Right kidney (tissue), 1 donor: ENCODE data around the gene TMEM266.

Experiments
- DNase-seq: peaks from one replicate; pipeline ENCODE4 v3.0.0-alpha.2; 2016

Gene TMEM266

DNA sequence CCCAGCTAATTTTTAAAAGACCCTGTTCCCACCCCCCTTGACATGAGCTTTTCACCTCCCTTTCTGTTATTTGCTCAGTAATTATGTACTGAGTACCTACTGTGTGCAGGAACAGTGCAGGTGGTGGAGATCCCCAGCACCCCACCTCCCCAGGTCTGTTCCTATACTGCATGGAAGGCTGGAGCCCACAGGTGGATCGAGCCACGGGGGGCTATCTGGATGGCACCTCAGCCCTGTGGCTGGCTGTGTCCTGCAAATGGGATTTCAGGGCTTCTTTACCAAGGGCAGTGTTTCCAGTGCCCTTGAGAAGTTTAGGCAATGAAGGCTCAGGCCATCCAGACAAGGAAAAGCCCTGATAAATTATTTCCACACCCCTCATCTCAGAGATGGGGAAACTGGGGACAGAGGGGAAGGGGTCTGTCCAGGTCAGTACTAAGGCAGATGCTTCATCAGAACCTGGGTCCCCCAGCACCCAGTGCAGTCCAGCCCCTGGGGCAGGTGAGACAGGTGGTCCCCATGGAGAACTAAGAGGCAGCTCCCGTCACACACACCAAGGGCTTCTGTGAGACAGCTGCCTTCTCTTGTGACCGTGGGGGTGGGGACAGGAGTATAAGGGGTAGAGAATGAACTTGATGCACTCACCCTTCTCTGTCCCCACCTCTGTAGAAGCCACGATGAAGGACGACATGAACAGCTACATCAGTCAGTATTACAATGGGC is 141.9 kb downstream of the TMEM266 start:
- no peak for DNase-seq

DNA sequence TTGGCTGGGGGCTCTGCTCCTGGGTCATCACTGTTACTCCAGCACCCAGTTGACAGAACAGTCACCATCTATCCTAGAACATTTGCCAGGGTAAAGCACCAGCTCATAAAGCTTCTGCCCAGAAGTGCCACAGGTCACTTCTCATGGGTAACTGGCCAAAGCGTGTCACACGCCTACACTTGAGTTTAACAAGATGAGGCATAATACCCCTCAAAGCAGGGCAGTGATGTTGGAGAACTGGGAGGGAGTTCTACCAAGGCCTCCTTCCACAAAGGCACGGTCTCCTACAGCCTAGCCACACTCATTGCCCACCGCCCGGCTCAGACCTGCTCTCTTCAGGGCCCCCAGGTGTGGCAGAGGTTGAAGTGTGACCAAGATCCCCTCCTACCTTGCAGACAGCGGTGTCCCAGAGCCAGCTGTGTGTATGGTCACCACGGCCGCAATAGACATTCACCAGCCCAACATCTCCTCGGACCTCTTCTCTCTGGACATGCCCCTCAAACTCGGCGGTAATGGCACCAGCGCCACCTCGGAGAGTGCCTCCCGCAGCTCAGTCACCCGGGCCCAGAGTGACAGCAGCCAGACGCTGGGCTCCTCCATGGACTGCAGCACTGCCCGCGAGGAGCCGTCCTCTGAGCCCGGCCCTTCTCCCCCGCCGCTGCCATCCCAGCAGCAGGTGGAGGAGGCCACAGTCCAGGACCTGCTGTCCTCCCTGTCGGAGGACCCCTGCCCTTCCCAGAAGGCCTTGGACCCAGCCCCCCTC is 143.7 kb downstream of the TMEM266 start:
- DNase-seq: no peak

DNA sequence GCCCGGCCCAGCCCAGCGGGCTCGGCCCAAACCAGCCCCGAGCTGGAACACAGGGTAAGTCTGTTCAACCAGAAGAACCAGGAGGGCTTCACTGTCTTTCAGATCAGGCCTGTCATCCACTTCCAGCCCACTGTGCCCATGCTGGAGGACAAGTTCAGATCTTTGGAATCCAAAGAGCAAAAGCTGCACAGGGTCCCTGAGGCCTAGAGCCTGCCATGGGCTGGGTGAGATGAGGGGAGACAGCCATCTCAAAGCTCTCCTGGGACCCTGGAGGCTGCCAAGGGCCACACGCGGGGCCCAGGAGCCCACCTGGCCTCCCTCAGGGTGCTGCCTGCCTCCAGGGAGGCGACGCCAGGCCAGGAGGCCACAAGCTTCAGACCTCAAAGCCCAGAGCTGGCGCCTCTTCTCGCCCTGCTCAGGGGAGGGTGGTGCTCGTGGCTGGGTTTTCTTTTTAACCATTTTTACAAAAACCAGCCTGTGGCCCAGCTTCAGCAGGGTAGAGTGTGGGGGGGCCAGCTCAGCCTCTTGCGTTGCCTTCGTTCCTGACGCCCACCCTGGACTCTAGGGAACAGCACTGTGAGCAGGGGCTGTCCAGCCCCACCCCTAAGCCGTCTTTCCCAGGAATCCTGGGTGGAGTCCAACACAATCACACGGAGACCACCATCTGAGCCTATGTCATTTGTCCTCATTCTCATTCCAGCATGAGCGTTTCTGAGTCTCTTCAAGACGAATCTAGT is 144.5 kb downstream of the TMEM266 start:
- DNase-seq: no peak

DNA sequence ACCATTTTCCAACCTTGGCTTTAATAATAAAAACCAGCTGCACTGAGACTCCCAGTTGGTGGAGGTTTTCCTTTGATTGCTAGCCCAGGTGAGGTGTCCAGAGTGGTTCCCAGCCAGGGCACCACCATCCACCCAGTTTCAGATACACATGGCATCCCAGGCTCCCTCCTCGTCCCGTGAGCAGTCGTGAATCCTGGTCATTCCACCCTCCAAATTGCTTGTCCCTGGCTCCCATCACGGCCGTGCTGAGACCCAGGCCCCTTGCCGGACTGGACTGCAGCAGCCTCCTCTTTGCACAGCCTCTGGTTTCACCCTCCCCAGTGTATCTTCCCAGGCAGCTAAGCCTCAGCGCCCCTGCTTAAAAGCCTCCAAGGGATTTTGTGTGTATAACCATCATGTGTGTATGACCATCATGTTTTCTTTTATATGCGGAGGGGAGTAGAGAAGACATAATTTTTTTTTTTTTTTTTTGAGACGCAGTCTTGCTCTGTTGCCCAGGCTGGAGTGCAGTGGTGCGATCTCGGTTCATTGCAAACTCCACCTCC is 145.2 kb downstream of the TMEM266 start:
- DNase-seq: no peak

DNA sequence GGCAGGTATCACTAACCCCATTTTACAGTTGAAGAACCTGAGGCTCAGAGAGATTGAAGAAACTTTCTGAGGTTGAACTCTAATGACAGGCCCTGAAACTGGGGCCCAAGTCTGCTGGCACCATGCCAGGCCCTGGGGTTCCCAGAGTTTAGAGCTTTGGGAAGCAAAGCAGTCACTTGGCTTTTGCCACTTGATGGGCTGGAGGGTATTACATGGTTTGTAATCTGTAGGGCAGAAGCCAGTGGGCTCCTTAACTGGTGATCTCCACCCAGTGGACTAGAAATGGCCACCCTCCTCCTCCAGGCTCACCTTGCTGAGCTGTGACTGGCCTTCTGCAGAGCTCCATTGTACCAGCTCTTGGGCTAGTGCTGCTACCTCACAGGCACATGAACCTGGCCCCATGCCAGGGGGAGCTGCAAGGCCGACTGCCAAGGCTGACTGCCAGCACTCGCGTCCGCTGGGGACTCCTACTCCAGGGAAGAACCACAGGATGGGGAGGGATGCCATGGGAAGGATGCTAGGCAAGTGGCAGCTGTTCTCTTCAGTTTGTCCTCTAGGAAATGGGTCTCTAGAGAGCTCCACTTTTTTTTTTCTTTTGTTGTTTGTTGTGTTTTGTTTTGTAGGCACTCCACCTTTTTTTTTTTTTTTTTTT is 146.7 kb downstream of the TMEM266 start:
- DNase-seq: no peak

DNA sequence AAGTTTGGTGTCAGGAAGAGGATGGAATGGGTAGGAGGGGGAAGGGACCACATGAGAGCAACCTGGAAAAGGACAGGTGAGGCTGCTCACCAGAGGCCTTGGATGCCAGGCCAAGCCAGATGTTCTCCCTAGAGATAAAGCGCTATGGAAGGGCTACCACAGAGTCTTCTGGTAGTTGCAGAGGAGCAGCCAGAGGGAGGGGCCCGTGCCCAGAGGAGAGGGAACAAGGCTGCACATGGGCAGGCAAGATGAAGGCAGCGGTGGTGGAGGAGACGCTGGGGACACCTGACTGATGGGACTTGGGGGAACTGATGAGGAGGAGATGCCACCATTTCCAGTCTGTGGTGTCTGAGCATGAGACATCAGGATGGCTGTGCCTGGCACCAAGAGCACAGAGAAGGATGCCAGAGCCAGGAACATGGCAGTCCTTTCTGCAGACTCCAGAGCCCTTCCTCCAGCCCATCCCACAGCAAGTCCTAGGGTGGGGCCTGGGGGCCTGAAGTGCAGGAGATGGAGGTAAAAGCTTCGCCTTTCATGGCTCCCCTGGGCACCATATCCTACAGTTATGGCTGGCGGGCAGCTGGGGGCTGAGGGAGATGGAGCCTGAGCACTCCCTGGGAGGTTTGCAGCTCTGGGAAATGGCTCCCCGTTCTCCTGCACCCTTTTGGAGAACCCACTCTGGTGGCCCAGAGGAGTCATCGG is 148.4 kb downstream of the TMEM266 start:
- DNase-seq: no peak

DNA sequence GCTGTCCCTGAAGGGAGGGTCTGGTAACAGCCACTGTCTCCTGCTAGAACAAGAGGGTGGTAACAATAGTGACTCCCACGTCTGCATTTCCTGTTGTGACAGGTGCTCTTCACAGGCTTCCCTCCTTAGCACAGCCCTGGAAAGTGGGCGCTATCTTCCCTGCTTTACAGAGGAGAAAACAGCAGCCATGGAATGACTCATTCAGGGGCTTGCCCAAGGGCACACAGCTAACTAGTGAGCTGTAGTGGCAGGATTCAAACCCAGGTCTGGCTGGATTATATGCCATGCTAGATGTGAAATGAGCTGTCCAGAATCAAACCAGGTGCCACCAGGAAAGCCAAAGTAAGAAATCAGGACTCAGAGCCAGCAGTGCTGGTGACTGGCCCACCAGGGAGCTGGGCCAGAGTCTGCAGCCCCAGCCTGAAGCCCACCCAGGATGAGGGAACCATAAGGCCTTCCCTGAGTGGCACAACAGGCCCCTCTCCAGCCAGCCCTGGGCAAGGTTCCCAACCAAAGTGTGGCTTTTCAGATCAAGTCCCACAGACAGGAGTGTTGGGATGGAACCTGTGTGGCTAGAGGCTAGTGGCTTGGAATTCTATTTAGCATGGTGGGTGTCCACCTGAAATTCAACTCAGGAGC is 149.1 kb downstream of the TMEM266 start:
- DNase-seq: no peak

DNA sequence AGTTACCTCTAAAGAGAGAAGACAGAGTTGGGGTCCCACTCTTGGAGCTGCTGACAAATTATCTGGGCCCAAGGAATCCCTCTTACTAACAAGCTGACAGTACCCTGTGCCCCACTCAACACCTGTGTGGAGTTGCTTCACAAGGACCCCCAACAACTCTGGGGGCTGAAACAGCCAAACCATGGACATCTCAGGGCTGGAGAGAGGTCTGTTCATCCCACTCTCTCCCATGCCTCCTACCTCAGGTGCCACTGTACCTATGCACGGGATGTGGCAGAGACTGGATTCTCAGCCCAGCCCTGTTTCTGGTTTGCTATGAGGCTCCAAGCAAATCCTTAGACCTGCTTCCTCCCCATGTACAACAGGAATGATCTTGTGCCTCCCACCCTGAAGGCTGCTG is 149.7 kb downstream of the TMEM266 start:
- DNase-seq: no peak

DNA sequence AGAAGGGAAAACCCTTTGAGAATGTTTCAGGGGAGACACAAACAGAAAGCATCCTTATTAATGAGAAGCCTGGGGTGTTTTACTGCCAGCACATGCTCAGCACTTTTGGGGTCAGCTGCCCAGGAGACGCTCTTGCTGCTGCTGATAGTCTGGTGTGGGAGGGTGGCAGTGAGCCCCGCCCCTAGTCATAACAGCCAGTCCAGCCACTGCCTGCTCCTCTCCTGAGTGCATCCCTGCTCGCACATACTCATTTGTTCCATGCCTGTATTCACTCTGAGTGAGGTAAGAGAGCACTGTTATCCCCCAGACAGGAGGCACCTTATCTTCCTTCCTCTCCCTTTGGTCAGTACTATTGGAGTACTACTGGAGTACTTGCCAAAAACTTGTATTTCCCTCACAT is 150.2 kb downstream of the TMEM266 start:
- no peak for DNase-seq

DNA sequence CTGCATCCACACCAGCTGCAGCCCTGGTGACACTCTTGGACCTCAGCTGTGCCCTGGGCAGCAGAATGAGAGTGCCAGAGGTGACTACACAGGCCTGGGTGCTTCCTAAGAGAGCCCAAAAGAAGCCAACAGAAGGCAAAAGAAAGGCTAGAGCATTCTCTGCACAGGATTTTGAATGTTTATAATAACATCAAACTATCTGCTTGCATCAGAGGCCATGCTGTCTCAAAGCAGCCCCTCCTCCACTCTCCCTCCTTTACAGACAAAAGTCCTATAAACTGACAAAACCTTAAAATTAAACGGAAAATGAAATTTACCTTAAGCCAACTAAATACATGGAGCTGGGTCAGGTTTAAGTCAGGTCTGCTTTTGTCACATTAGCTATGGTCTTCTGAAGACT is 155.8 kb downstream of the TMEM266 start:
- no peak for DNase-seq

DNA sequence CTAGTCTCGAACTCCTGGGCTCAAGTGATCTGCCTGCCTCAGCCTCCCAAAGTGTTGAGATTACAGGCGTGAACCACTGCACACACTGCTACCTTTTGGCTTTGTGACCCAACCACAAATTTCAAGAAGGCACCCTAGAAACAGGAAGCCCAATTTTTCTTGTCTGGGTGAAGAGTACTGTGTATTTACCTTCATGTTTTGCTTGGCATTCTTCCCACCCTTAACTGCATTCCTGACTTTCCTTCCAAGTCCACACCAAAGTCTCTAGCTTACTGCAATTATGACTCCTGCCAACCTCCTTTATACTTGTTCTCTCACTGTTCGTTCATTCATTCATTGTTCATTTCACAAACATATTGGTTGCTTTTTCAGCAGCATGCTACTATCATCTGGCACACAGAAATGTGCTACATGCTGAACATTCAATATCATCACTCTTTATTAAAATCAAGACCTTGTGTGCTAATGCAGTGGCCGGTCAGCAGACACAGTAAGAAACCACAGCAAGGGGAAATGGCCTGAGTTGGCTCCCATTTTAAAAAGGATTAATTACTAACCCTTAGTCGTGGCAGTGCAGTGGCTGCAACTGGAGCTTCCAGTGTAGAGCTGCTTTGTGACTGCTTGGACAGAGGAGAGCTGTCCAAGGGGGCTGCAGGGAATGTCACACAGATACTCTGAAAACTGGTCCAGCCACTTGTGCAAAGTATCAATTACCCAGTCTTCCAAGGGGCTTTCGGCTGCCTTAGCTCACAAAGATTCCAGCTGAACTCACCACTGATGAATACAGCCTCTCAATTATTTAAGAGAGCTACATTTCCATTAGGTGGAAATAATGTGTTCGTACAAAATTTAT is 157.5 kb downstream of the TMEM266 start:
- DNase-seq: no peak

DNA sequence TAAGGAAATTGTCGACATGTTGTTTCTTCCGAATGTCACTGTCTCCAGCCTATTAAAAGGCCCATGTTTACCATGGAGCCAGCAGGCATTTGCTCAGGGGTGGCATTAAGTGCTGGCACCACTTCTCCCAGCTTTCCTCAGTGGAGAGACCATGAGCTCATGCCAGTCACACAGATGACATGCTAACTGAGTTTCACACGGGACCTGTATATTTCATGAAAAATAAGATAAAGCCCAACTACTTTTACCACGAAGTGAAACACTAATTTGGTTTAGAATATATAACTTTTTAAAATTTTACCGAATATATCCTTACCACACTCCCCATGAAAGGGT is 158.1 kb downstream of the TMEM266 start:
- DNase-seq: no peak

DNA sequence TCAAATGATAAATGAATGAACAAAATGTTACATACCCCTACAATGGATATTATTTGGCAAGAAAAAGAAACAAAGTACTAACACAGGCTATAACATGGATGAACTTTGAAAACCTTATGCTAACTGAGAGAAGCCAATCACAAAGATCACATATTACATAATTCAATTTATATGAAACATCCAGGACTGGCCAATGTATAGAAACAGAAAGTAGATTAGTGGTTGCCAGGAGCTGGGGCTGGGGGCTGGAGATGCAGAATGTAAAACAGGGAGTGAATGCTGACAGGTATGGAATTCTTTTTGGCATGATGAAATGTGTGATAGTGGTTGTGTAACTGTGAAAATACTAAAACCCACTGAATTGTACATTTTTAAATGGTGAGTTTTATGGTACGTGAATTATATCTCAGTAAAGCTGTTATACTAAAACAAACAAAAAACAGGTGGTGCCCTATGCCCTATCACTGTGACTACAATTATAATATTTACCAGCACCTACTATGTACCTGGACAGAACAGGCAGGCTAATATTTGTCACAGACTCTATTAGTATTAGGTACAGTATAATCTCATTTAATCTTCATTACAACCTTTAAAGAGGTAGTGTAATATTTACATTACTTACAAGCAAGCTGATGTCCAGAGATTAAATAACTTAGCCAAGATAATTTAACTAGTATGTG is 161.4 kb downstream of the TMEM266 start:
- DNase-seq: no peak

DNA sequence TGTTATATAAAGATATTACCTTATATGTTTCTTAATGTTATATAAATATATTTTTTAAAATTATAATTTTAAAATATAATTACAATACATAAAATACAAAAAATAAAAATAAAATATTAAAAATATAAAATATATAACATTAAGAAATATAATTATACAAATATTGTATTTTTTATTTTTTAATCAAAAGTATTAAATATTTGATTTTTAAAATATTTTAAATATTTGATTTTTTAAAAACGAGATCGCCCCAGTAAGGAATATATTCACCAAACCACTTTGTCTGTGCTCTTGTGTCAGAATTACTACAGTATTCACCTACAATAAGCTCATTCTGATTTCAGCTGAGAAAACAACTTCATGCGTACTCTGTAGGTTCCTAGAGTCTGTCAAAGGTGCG is 162.4 kb downstream of the TMEM266 start:
- no peak for DNase-seq

DNA sequence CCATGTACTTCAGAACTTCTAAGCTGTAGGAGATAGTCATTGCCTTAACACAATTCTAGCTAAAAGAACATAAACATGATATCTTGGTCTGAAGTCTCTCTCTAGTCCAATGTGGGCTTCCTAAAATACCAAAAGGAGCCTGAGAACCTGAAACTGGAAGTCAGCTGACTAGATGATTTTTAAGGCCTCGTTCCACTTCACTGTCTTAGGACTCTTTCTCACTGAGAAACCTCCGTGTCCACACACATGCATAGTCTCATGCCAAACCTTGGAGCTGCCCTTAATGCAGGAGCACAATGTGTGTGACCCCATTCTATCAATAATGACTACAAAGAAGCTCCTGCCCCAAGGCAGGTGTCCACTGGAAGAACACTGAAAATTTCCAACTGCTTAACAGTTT is 163.7 kb downstream of the TMEM266 start:
- no peak for DNase-seq

DNA sequence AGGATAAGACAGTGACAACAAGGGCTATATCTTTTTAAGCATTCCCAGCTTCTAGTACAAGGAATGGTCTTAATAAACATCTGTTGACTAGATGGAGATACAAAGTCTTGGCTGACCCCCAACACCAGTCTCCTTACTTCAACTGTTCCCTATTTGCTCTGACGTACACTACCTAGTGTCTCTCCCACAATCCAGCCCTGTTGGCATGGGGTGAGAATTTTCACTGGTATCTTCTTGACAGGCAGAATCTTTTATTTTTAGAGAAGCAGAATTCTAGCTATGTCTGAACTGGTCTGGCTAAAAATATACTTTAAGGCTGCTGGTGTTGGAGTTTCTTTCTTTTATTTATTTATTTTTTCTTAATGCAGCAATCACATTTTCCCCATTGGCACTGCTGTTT is 169.5 kb downstream of the TMEM266 start:
- DNase-seq: no peak

DNA sequence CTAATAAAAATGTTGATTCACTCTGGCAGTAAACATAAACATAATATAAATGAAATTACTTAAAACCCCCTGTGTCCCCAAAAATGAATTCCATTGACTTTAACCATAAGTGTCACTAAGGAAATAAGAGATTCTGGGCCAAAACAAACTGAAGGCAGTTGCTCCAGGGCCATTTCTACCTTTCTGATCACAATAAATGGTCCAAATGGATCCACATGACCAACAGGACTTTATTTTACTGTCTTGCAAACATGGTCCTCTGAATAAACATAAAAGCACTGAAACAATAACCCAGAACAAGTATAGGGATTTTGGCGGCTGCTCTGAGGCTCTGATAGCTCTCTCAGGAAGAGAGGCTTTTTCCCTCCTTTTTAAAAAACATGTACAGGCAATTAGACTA is 174.1 kb downstream of the TMEM266 start:
- no peak for DNase-seq

DNA sequence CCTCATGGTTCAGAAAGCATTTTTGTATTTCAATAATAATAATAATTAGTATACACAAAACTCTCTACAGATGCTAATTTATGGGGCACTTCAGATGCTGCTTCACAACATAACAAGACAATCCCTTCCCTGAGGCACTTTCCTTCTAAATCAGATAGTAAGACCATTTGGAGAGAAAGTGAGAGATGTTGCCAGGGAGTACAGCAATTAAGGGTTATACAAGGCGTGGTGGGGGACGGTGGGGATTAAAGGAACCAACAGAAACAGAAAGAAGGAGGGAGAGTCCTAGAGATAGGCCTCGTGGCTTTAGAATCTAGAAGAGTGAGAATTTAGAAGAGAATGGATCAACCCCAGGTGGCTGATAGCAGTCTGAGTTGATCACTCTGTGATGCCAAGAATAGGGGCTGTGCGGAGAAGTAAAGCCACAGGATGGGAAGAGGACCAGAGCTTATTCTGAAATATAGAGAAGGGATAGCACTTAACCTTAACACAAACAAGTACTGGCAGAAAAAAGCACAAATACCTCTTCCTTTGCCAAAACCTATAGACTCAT is 174.6 kb downstream of the TMEM266 start:
- DNase-seq: no peak

DNA sequence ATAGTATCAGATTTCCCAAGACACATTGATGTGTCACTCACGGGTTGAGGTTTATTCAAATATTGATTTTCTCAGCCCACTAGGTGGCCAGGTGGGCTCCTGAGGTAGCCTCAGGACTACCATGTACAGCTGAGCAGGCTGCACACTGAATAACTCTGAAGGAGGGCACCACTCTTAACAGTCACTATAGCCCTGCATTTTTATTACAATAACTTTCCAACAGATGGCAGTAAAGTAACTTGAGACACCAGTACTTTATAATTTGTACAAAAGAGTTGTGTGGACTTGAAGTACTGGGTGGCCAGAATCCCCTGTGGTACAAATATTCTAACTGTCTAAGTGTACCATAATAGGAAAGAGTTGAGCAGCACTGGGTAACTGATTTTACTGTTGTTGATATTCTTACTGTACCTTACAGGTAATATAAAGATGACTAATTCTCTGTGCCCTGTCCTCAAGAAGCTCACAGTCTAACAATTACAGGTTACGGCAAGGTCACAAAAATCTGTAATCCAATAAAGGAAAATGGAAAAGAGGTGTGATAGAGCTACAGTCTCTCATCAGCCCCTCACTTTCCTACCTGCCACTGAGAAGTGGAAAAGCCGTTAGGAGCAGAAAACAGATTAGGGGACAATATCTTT is 175.5 kb downstream of the TMEM266 start:
- DNase-seq: no peak
